AG09319 (cell line): Measurements from ENCODE around the gene FAM120B.

ENCODE experiments used
- DNase-seq: peaks from one replicate; pipeline ENCODE4 v3.0.0-alpha.2; 2010; ENCODE audit warnings: low read depth; ENCODE audit errors: extremely low read depth
- TF ChIP-seq, protein P1 (sequence below): IDR thresholded peaks from 2 replicates; pipeline ENCODE4 v1.5.1; 2011; ENCODE audit warnings: low read depth, mild to moderate bottlenecking, inconsistent platforms, low read length, moderate library complexity

Gene FAM120B

DNA sequence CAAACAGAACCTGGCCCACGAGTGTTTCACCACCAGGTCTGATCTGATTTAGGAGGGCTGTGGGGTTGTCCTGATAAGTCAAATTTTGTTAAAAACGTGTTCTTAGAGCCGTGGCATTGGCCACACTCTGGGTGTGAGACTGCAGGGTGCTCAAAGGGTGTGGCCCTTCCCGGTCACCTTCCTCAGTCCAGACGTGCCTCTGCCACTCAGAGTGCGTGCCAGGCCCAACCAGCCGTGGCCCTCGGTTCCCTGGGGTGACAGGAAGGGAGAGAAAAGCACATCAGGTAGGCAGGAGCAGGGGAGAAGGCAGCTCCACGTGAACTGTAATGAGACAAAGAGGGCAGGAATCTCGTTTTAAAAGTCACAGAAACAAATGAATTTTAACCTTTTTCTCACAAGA is 115.4 kb downstream of the FAM120B start:
- DNase-seq, result no peak

DNA sequence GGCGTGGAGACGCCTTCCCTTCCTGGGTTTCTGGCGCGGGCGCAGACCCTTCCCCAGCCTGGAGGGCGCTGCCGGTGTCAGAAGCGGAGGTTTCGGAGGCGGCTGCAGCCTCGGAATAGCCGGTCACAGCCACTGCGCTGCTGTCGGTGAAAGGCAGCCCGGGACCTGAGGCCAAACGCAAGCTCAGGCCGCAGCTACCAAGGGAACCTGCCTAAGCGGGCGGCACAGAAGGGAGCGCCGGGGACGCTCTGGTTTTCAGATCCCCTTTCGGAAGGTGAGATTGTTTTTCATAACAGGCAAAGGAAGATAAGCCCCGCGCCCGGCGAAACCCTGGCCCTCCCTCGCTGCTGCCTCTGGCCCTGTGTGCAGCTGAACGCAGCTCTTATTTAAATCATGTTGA is 116.5 kb downstream of the FAM120B start:
- TF ChIP-seq, protein P1, sequence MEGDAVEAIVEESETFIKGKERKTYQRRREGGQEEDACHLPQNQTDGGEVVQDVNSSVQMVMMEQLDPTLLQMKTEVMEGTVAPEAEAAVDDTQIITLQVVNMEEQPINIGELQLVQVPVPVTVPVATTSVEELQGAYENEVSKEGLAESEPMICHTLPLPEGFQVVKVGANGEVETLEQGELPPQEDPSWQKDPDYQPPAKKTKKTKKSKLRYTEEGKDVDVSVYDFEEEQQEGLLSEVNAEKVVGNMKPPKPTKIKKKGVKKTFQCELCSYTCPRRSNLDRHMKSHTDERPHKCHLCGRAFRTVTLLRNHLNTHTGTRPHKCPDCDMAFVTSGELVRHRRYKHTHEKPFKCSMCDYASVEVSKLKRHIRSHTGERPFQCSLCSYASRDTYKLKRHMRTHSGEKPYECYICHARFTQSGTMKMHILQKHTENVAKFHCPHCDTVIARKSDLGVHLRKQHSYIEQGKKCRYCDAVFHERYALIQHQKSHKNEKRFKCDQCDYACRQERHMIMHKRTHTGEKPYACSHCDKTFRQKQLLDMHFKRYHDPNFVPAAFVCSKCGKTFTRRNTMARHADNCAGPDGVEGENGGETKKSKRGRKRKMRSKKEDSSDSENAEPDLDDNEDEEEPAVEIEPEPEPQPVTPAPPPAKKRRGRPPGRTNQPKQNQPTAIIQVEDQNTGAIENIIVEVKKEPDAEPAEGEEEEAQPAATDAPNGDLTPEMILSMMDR, result no peak
- DNase-seq, result no peak

More for the DNA sequence above, 115.4 kb downstream of the FAM120B start:
- TF ChIP-seq, protein P1, result no peak

DNA sequence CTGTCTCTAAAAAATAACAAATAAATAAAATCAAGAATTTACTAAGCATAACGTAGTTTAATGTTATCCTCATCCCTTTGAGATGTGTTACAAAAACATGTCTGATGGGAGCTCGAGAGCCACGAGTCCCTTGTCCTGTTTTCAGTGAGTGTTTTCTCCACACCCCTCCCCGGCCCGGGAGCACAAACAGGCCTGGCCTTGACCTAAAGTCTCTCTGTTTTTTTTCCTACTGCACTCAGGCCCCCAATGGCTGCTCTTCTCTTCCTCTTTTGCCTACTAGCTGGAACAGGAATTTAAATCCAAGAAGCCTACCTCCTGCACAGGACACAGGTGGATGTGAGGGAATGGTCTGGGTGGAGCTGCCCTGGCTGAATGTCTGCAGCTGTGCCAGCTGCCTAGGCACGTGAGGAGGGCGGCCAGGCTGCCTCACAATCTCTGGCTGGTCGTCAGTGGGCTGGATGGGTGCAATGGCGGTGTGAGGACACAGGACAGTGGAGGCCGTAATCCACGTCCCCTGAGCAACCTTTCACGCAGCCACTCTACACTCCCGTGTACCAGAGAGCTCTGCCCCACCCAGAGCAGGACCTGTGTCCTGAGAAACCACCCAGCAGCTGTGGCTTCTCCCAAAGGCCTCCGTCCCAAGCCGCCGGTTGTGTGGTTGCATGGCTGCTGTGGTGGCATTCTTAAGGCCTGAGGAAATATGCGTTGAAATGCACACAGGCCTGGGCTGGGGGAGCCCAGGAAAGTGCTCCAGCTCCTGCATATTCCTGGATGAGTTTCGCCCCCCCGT is 117.5 kb downstream of the FAM120B start:
- TF ChIP-seq, protein P1, result no peak
- DNase-seq, result no peak

DNA sequence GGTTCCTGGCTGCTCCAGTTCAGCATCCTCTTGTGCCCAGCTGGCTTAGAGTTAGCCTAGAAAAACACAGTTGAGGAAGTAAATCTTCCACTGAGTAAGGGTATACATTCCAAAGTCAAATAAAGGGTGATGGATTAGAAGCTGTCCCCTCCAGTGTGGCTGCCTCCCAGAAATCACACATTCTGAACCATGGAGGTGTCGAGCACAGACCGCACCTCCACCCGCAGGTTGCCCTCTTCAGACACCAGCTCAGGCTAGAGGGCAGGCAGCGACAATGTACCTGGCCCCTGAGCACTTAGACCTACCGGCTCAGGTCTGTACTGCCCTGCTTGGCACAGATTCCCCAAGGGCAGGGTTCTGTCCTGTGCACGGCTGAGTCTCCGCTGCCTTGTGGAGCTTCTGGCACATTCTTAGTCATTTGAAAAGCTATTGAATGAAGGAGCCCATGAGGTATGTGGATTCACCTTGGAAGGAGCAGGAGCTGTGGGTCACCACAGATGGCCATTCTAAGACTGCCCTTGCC is 118.1 kb downstream of the FAM120B start:
- no peak for DNase-seq
- TF ChIP-seq, protein P1, result no peak

DNA sequence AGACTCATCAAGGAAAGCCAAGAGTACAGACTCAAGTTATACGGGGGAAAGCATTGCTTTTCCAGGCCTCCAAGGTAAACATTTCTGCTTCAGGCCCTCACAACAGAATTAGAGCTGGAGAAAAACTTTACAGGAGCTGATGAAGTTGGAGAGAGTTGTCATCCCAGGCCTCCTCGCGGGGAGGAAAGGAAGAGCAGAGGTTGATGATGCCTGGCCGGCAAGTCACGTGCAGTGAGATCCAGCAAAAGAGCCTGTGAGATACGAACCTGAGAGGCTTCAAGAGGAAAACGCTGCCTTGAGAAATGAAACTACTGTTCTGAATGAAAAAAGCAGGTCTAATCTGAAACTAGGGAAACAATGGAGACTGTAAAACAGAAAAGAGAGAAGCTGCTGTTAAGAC is 122.9 kb downstream of the FAM120B start:
- no peak for DNase-seq
- TF ChIP-seq, protein P1, result no peak

DNA sequence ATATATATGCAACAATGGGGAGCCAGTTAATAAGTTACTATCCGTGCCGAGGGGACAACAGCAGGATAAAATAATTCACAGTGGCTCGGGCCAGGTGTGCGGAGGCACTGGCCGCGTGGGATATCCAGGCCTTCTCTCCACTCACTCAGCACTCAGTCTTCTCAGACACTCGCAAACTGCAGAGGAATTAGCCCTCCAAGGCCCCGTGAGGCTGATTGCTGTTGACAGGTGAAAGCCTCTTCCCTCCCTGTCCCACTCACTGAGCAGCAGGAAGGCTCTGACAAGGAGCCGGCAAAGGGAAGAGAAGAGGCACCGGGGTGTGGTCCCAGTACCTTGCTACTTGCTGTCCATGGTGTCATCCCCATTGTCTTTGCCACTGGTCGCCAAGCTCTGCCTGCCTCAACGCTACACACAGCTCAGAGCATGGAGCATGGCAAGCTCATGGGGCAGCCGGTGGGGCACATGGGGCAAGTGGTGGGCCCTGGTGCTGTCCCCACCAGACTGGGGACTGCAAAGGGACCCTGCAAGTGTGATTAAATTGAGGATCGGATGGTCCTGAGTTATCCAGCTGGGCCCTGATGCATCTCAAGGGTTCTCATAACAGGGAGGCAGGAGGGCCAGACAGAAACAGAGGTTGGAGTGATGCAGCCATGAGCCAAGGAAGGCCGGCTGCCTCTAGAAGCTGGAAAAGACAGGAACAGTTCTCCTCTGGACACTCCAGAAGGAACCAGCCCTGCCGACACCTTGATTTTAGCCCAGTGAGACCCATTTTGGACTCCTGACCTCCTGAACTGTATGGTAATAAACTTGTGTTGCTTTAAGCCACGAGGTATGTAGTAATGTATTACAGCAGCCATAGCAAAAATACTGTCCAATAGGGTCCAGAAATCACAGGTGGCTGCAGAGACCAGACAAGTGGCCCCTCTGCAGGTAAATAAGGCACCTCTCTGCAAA is 126.9 kb downstream of the FAM120B start:
- DNase-seq, result no peak
- TF ChIP-seq, protein P1, result no peak
